GM19438 (cell line): ENCODE measurements around the gene GLI1.

Experiments used
- ATAC-seq: cut with Tn5 transposase; IDR thresholded peaks from one replicate; pipeline ENCODE4 v1.9.1; 2021; ENCODE audit warnings: low read depth; ENCODE audit not compliant: unreplicated experiment

The GLI1 gene

GRCh38 chr12:57474862-57475261 is 15.3 kb downstream of the GLI1 start:
- ATAC-seq: no peak

- no peak for ATAC-seq
Observed at GRCh38 chr12:57475271-57476161, 15.9 kb downstream of the GLI1 start.

- ATAC-seq: no peak
Observed at GRCh38 chr12:57476162-57476992, 16.8 kb downstream of the GLI1 start.

GRCh38 chr12:57476993-57477709 is 17.6 kb downstream of the GLI1 start:
- no peak for ATAC-seq

GRCh38 chr12:57477710-57478681 is 18.4 kb downstream of the GLI1 start:
- no peak for ATAC-seq

- no peak for ATAC-seq
Observed at GRCh38 chr12:57479043-57479375, 19.4 kb downstream of the GLI1 start.

- peak; percentile 43 for ATAC-seq
Observed at GRCh38 chr12:57479376-57480115, 20.0 kb downstream of the GLI1 start, which contains the start of gene ARHGAP9. Gene ARHGAP9, minus strand, starts transcription at chr12:57479866. Its CDS starts 460 bp downstream, at chr12:57479406.

GRCh38 chr12:57481671-57482070 is 22.1 kb downstream of the GLI1 start:
- ATAC-seq: no peak

- no peak for ATAC-seq
Observed at GRCh38 chr12:57483466-57483865, 23.9 kb downstream of the GLI1 start.

- no peak for ATAC-seq
Observed at GRCh38 chr12:57485695-57486094, 26.1 kb downstream of the GLI1 start.

- no peak for ATAC-seq
Observed at GRCh38 chr12:57487055-57487596, 27.5 kb downstream of the GLI1 start.

GRCh38 chr12:57487597-57488401 is 28.2 kb downstream of the GLI1 start, which contains the start of gene MARS1:
Gene MARS1, plus strand, starts transcription at chr12:57488068. Its CDS starts 23 bp downstream, at chr12:57488091.
- peak; percentile 97 for ATAC-seq

GRCh38 chr12:57488402-57489156 is 29.0 kb downstream of the GLI1 start:
- no peak for ATAC-seq

- no peak for ATAC-seq
Observed at GRCh38 chr12:57489157-57489641, 29.6 kb downstream of the GLI1 start.

GRCh38 chr12:57490126-57490525 is 30.5 kb downstream of the GLI1 start:
- ATAC-seq: no peak

GRCh38 chr12:57491393-57492280 is 32.1 kb downstream of the GLI1 start:
- no peak for ATAC-seq
